Measurements from ENCODE around the gene NBAS.

- TF ChIP-seq, protein P1, sequence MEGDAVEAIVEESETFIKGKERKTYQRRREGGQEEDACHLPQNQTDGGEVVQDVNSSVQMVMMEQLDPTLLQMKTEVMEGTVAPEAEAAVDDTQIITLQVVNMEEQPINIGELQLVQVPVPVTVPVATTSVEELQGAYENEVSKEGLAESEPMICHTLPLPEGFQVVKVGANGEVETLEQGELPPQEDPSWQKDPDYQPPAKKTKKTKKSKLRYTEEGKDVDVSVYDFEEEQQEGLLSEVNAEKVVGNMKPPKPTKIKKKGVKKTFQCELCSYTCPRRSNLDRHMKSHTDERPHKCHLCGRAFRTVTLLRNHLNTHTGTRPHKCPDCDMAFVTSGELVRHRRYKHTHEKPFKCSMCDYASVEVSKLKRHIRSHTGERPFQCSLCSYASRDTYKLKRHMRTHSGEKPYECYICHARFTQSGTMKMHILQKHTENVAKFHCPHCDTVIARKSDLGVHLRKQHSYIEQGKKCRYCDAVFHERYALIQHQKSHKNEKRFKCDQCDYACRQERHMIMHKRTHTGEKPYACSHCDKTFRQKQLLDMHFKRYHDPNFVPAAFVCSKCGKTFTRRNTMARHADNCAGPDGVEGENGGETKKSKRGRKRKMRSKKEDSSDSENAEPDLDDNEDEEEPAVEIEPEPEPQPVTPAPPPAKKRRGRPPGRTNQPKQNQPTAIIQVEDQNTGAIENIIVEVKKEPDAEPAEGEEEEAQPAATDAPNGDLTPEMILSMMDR (IDR thresholded peaks at IDR 0.05): no peak
- no peak for TF ChIP-seq POLR2A (IDR thresholded peaks at IDR 0.05)
These were observed 50.6 kb downstream of the NBAS start for GRCh38 chr2:15510552-15510951.

All from esophagus squamous epithelium (tissue), 4 donors.